K562 (cell line): ENCODE results near the gene VILL. TPM values are rescaled to one million over a fixed set of nuclear protein-coding genes. Genes with fewer than 3 reads are reported as not detected.
A peak's percentile ranks its signal among the peaks of the same experiment; 100 is the strongest.

Source experiments
- ATAC-seq: fragments of 200-7000 bp; cut with Tn5 transposase; 3 replicates; pipeline ENCODE4 v1.9.1; 2020; ENCODE audit warnings: moderate library complexity
- BruUV-seq: library from RNA; stranded (reverse); fragments of 400-500 nt; replicated peaks from 2 replicates; lab custom pipeline; 2021; lab: Mats Ljungman, UMichigan
- CTCF ChIA-PET: fragments of 300-600 bp; formaldehyde crosslinking; extraction: SDS; loops from one replicate; lab custom pipeline; 2021; ENCODE audit warnings: low intra/inter-chr PET ratio; lab: Yijun Ruan, JAX
- POLR2A ChIA-PET: fragments of 300-600, 350-650 bp; sonication (Branson Sonifier 250); formaldehyde crosslinking; extraction: SDS; loops from one replicate; lab custom pipeline; 2021; ENCODE audit warnings: antibody characterized with exemption, inconsistent platforms; lab: Yijun Ruan, JAX
- DNase-seq, 4 experiments: peaks; one replicate each; pipeline versions ENCODE4 v3.0.0 to v3.0.0-alpha.2; 2011 to 2018; ENCODE audit warnings: low spot score in 3 of 4, mixed read lengths in 3 of 4; ENCODE audit errors: extremely low read depth in 1 of 4
- FAIRE-seq: peaks from 2 replicates; lab custom pipeline; 2011; peaks lifted over from hg19 to GRCh38; lab: Jason Lieb, UNC
- H2AFZ ChIP-seq: 2 replicates; pipeline ENCODE4 v1.6.0; 2011; ENCODE audit warnings: low read depth, low read length, control low read depth, inconsistent platforms
- H3K27ac ChIP-seq: fragments of 200-600 bp; 3 replicates; pipeline ENCODE4 v1.8.0; 2011; ENCODE audit warnings: low read depth, mild to moderate bottlenecking, control low read depth, inconsistent platforms, low read length, moderate library complexity, mixed read lengths; ENCODE audit errors: extremely low read depth
- H3K27me3 ChIP-seq, 2 experiments: fragments of 300-600 bp in 1 of 2; 2 replicates in 1 of 2; 3 replicates in 1 of 2; pipeline versions ENCODE4 v1.6.0 to v1.8.0; 2011; ENCODE audit warnings: inconsistent platforms in 2 of 2, low read length in 2 of 2, mild to moderate bottlenecking in 1 of 2, mixed read lengths in 1 of 2, moderate library complexity in 1 of 2; ENCODE audit not compliant: control insufficient read depth in 2 of 2, insufficient read depth in 2 of 2
- H3K36me3 ChIP-seq: fragments of 300-600 bp; 3 replicates; pipeline ENCODE4 v1.8.0; 2011; ENCODE audit warnings: mild to moderate bottlenecking, low read length, inconsistent platforms; ENCODE audit not compliant: control insufficient read depth, insufficient read depth
- H3K4me1 ChIP-seq, 2 experiments: fragments of 200-600 bp in 1 of 2; replicated peaks in 1 of 2; 2 replicates in 1 of 2; 3 replicates in 1 of 2; pipeline versions ENCODE4 v1.5.1 to v1.8.0; 2011; ENCODE audit warnings: inconsistent platforms in 2 of 2, low read length in 2 of 2, mild to moderate bottlenecking in 1 of 2, mixed read lengths in 1 of 2, moderate library complexity in 1 of 2; ENCODE audit not compliant: control insufficient read depth in 2 of 2, insufficient read depth in 2 of 2
- H3K4me2 ChIP-seq: 2 replicates; pipeline ENCODE4 v1.6.1; 2011; ENCODE audit warnings: low read length, control low read depth, inconsistent platforms, mixed read lengths; ENCODE audit not compliant: insufficient read depth
- H3K4me3 ChIP-seq: fragments of 200-600 bp; sonication (generic), shearing (Covaris generic); 2 replicates; pipeline ENCODE4 v1.5.1; 2016; ENCODE audit warnings: control low read depth, inconsistent platforms
- H3K79me2 ChIP-seq: fragments of 200-600 bp; 3 replicates; pipeline ENCODE4 v1.8.0; 2011; ENCODE audit warnings: low read length, inconsistent platforms; ENCODE audit not compliant: control insufficient read depth, insufficient read depth
- H3K9ac ChIP-seq, 2 experiments: 2 replicates each; pipeline versions ENCODE4 v1.6.0 to v1.6.1; 2011; ENCODE audit warnings: low read depth in 2 of 2, low read length in 2 of 2, control low read depth in 1 of 2, inconsistent platforms in 1 of 2, mild to moderate bottlenecking in 1 of 2, mixed read lengths in 1 of 2; ENCODE audit not compliant: insufficient read depth in 1 of 2
- H3K9me1 ChIP-seq: one replicate; pipeline ENCODE4 v1.6.0; 2011; ENCODE audit warnings: inconsistent platforms, mild to moderate bottlenecking, low read length, moderate library complexity; ENCODE audit not compliant: control insufficient read depth, insufficient read depth
- H3K9me3 ChIP-seq: replicated peaks from 2 replicates; pipeline ENCODE4 v1.5.1; 2011; ENCODE audit warnings: low read depth, low read length, inconsistent platforms; ENCODE audit not compliant: control insufficient read depth, insufficient read depth
- H4K20me1 ChIP-seq: replicated peaks from 2 replicates; pipeline ENCODE4 v1.6.1; 2011; ENCODE audit warnings: low read length, inconsistent platforms, mixed read lengths; ENCODE audit not compliant: control insufficient read depth, insufficient read depth
- BACH1 ChIP-seq: fragments of 200-800 bp; sonication (Bioruptor generic); IDR thresholded peaks from 2 replicates; pipeline ENCODE4 v1.6.1; 2016; ENCODE audit warnings: missing genetic modification characterization, missing compliant biosample characterization
- CREM ChIP-seq: IDR thresholded peaks from 2 replicates; pipeline ENCODE4 v1.6.1; 2014; ENCODE audit warnings: antibody characterized with exemption, low read depth
- DACH1 ChIP-seq: fragments of 450-650 bp; IDR thresholded peaks from 2 replicates; pipeline ENCODE4 v1.6.1; 2018; ENCODE audit not compliant: partially characterized antibody
- EP300 ChIP-seq: IDR thresholded peaks from 2 replicates; pipeline ENCODE4 v1.6.1; 2012; ENCODE audit warnings: low read length, improper control_type of control experiment
- RCOR1 ChIP-seq, 2 experiments: IDR thresholded peaks; 2 replicates each; pipeline ENCODE4 v1.6.1; 2012; ENCODE audit warnings: low read depth in 2 of 2, low read length in 2 of 2, borderline replicate concordance in 1 of 2, improper control_type of control experiment in 1 of 2
- RHOXF2B ChIP-seq: fragments of 250-450 bp; sonication (Bioruptor Pico); conservative IDR thresholded peaks from 2 replicates; pipeline ENCODE4 v1.5.1; 2021
- SIN3B ChIP-seq: fragments of 450-650 bp; IDR thresholded peaks from 2 replicates; pipeline ENCODE4 v1.6.1; 2017; ENCODE audit warnings: low read depth, mild to moderate bottlenecking, moderate library complexity
- ZBTB9 ChIP-seq: fragments of 450-650 bp; formaldehyde crosslinking; IDR thresholded peaks from 2 replicates; pipeline ENCODE4 v1.4.0; 2020; ENCODE audit warnings: mild to moderate bottlenecking, moderate library complexity
- ZNF77 ChIP-seq: fragments of 250-450 bp; sonication (Bioruptor Pico); IDR thresholded peaks from 2 replicates; pipeline ENCODE4 v1.5.0; 2020
- WGBS: fragments of 100-300 bp; shearing (Covaris generic); methylation state at CpG from one replicate; pipeline ENCODE4 v1.1.6; 2016; ENCODE audit warnings: low coverage, mixed read lengths; ENCODE audit not compliant: insufficient coverage; ENCODE audit errors: missing lambda C conversion rate; 5-methylcytosine and 5-hydroxymethylcytosine counted together
- in situ Hi-C: fragments of 300-500 bp; cut with MboI; formaldehyde crosslinking; loops from 4 replicates; pipeline ENCODE4 v1.15.0; 2018; ENCODE audit warnings: inconsistent platforms, mixed read lengths
- intact Hi-C: fragments of 100-400 bp; cut with micrococcal nuclease; formaldehyde crosslinking; loops from 2 replicates; pipeline ENCODE4 v1.14.2; 2022
- polyA plus RNA-seq, 8 experiments: library from polyadenylated mRNA; depleted of rRNA in 4 of 8; stranded (reverse) in 5 of 8; unstranded in 3 of 8; fragments of >200 nt; fragmentation: Nextera tagmentation in 2 of 8; fragmentation: Illumina TruSeq in 1 of 8; extraction: Ambion mirVana in 2 of 8; extraction: Trizol in 1 of 8; gene quantifications; 2 replicates each; pipeline versions ENCODE4 v1.2.1 to v1.2.3, GENCODE V29; 2011 to 2014; ENCODE audit warnings: inconsistent platforms in 1 of 8, missing spikeins in 1 of 8
- total RNA-seq, 7 experiments: library from RNA; depleted of rRNA in 6 of 7; stranded (reverse); fragments of >200 nt in 6 of 7; fragmentation: Illumina TruSeq in 2 of 7; extraction: Trizol in 2 of 7; gene quantifications; 2 replicates each; pipeline versions ENCODE4 v1.2.1 to v1.2.3, GENCODE V29; 2011 to 2021; ENCODE audit warnings: low replicate concordance in 1 of 7
- TF ChIP-seq, protein P1 (sequence below): sonication (generic); formaldehyde crosslinking; IDR thresholded peaks from 2 replicates; pipeline ENCODE4 v1.8.0; 2022; ENCODE audit warnings: missing genetic modification reagents, mild to moderate bottlenecking, moderate library complexity, borderline replicate concordance
- TF ChIP-seq, protein P2 (sequence below): fragments of 450-650 bp; formaldehyde crosslinking; conservative IDR thresholded peaks from 2 replicates; pipeline ENCODE4 v1.4.0; 2022; ENCODE audit warnings: mild to moderate bottlenecking, missing genetic modification characterization
- TF ChIP-seq, protein P3 (sequence below), 2 experiments: IDR thresholded peaks; 2 replicates each; pipeline ENCODE4 v1.6.1; 2012; ENCODE audit warnings: improper control_type of control experiment in 2 of 2, low read depth in 2 of 2, low read length in 2 of 2, borderline replicate concordance in 1 of 2

Gene VILL
- total and polyA plus RNA-seq, 9 of the 15 experiments (the other 6 are each of a cell fraction or from before 2014, with no cell fraction given): 0.11 to 16.0 (median 8.8) TPM

DNA sequence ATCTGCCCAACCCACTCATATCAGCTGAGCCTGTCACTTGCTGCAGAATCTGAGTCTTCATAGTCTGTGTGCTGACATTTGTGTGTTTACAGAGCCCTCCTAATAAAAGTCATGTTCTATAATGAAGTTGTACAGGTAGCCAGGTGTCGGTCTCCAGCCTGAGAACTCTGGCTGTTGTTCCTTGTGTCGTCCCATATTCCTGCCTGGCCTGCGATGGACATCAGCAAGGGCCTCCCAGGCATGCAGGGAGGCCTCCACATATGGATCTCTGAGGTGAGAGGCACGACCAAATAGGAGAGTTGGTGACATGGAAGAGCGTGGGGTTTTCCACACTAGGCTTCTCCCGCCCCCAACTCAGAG lies 2.9 kb downstream of the VILL start:
- BruUV-seq: no TSS peak
- no peaks in the 10 kb centered on the region for H4K20me1 ChIP-seq
- WGBS: 9% methylated on average over 6 of the region's 6 CpGs
- peak overlapping the region; percentile 93 for H3K27ac ChIP-seq
- no peaks in the 10 kb centered on the region for H3K27me3 ChIP-seq
- H3K4me2 ChIP-seq: peak overlapping the region; percentile 86
- no peak for DNase-seq
- H3K4me3 ChIP-seq: peak overlapping the region; percentile 56
- peaks cover 22% of the 10 kb centered on the region for H3K79me2 ChIP-seq
- FAIRE-seq: peak; percentile 54
- H3K4me1 ChIP-seq: peaks cover 57 to 67% of the 10 kb centered on the region in 2 experiments
- peaks cover 5% of the 10 kb centered on the region for H3K9me1 ChIP-seq
- no peaks in the 10 kb centered on the region for H3K9me3 ChIP-seq
- peak overlapping the region; percentile 97 for H2AFZ ChIP-seq
- intact Hi-C loops: no loop called here
- peak; percentile 15 for TF ChIP-seq DACH1
- TF ChIP-seq CREM: no peak
- peak; percentile 5; the same call in 1 of the 2 replicates for TF ChIP-seq EP300
- TF ChIP-seq, protein P1, sequence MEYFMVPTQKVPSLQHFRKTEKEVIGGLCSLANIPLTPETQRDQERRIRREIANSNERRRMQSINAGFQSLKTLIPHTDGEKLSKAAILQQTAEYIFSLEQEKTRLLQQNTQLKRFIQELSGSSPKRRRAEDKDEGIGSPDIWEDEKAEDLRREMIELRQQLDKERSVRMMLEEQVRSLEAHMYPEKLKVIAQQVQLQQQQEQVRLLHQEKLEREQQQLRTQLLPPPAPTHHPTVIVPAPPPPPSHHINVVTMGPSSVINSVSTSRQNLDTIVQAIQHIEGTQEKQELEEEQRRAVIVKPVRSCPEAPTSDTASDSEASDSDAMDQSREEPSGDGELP (CRISPR knock-in tag): 0 out of 2 replicates have a peak, but pooled peaks have one; percentile 26
- TF ChIP-seq RCOR1 (IDR thresholded peaks at IDR 0.05; ENCODE audit: borderline replicate concordance in 1 of 2, low read depth in 2 of 2, low read length in 2 of 2): peak in 1 of 2 experiments; percentile 31; a peak in 1 of 4 replicates
- TF ChIP-seq, protein P2, sequence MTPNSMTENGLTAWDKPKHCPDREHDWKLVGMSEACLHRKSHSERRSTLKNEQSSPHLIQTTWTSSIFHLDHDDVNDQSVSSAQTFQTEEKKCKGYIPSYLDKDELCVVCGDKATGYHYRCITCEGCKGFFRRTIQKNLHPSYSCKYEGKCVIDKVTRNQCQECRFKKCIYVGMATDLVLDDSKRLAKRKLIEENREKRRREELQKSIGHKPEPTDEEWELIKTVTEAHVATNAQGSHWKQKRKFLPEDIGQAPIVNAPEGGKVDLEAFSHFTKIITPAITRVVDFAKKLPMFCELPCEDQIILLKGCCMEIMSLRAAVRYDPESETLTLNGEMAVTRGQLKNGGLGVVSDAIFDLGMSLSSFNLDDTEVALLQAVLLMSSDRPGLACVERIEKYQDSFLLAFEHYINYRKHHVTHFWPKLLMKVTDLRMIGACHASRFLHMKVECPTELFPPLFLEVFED: 0 out of 2 replicates have a peak, but pooled peaks have one; percentile 2
- TF ChIP-seq SIN3B: no peak
- TF ChIP-seq, protein P3, sequence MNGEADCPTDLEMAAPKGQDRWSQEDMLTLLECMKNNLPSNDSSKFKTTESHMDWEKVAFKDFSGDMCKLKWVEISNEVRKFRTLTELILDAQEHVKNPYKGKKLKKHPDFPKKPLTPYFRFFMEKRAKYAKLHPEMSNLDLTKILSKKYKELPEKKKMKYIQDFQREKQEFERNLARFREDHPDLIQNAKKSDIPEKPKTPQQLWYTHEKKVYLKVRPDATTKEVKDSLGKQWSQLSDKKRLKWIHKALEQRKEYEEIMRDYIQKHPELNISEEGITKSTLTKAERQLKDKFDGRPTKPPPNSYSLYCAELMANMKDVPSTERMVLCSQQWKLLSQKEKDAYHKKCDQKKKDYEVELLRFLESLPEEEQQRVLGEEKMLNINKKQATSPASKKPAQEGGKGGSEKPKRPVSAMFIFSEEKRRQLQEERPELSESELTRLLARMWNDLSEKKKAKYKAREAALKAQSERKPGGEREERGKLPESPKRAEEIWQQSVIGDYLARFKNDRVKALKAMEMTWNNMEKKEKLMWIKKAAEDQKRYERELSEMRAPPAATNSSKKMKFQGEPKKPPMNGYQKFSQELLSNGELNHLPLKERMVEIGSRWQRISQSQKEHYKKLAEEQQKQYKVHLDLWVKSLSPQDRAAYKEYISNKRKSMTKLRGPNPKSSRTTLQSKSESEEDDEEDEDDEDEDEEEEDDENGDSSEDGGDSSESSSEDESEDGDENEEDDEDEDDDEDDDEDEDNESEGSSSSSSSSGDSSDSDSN (IDR thresholded peaks at IDR 0.05; ENCODE audit: borderline replicate concordance in 1 of 2, low read depth in 2 of 2, low read length in 2 of 2): 0 out of 4 replicates have a peak, but pooled peaks of 1 of the 2 experiments have one; percentile 36
- peak; percentile 57; the same call in 1 of the 2 replicates for TF ChIP-seq BACH1 (tag)
- no peak for TF ChIP-seq ZNF77 (CRISPR knock-in tag)
- TF ChIP-seq RHOXF2B (CRISPR knock-in tag): 0 out of 2 replicates have a peak, but pooled peaks have one; percentile 56
- TF ChIP-seq ZBTB9 (CRISPR knock-in tag): 0 out of 2 replicates have a peak, but pooled peaks have one; percentile 17
- peak overlapping the region; percentile 91 to 95 for H3K9ac ChIP-seq
- in situ Hi-C loops: no loop called here
- H3K36me3 ChIP-seq: peaks cover 28% of the 10 kb centered on the region
- CTCF ChIA-PET: interaction anchor here (0.6 kb wide), 1 partner anchor 454 kb away, joined by 3 read pairs; no protein-coding TSS in a partner anchor
- POLR2A ChIA-PET: interaction anchor here (0.7 to 2.2 kb wide), 4 partner anchors 8 to 19 kb away, joined by 3 to 8 read pairs (median 6); no protein-coding TSS in a partner anchor
- ATAC-seq: no peak; the same call in 2 of the 3 replicates
